HepG2 (cell line): ENCODE measurements around the gene CLCA1. TPM values are rescaled to one million over a fixed set of nuclear protein-coding genes. Genes with fewer than 3 reads are reported as not detected.

ENCODE experiments used
- ATAC-seq: fragments of 200-7000 bp; cut with Tn5 transposase; 3 replicates; pipeline ENCODE4 v1.9.1; 2020; ENCODE audit warnings: mild to moderate bottlenecking, moderate library complexity
- BruUV-seq: library from RNA; stranded (reverse); fragments of 400-500 nt; replicated peaks from 2 replicates; lab custom pipeline; 2021; lab: Mats Ljungman, UMichigan
- CTCF ChIA-PET: fragments of 300-600 bp; formaldehyde crosslinking; extraction: SDS; loops from one replicate; lab custom pipeline; 2021; ENCODE audit warnings: low total read pairs, inconsistent platforms, low intra/inter-chr PET ratio; lab: Yijun Ruan, JAX
- POLR2A ChIA-PET: fragments of 350-600 bp; sonication (Branson Sonifier 250); formaldehyde crosslinking; loops from one replicate; lab custom pipeline; 2020; ENCODE audit warnings: antibody characterized with exemption, inconsistent platforms; lab: Yijun Ruan, JAX
- DNase-seq: peaks from one replicate; pipeline ENCODE4 v3.0.0-alpha.2; 2015; ENCODE audit warnings: low spot score
- FAIRE-seq: peaks from 3 replicates; lab custom pipeline; 2011; peaks lifted over from hg19 to GRCh38; lab: Jason Lieb, UNC
- H2AFZ ChIP-seq: one replicate; pipeline ENCODE4 v1.6.1; 2011; ENCODE audit warnings: low read length, inconsistent platforms
- H3K27ac ChIP-seq: fragments of 300-600 bp; 3 replicates; pipeline ENCODE4 v1.8.0; 2011; ENCODE audit warnings: mixed run types, mild to moderate bottlenecking, mixed read lengths, low read length, inconsistent platforms; ENCODE audit not compliant: insufficient read depth; ENCODE audit errors: extremely low read length
- H3K27me3 ChIP-seq, 2 experiments: fragments of 200-600 bp in 1 of 2; 2 replicates in 1 of 2; 3 replicates in 1 of 2; pipeline versions ENCODE4 v1.6.0 to v1.8.0; 2011; ENCODE audit warnings: low read length in 2 of 2, mild to moderate bottlenecking in 2 of 2, moderate library complexity in 2 of 2, inconsistent platforms in 1 of 2; ENCODE audit not compliant: insufficient read depth in 2 of 2, control insufficient read depth in 1 of 2
- H3K36me3 ChIP-seq, 2 experiments: fragments of 200-600 bp in 1 of 2; replicated peaks in 1 of 2; 2 replicates in 1 of 2; 3 replicates in 1 of 2; pipeline versions ENCODE4 v1.5.1 to v1.8.0; 2011; ENCODE audit warnings: low read length in 2 of 2, inconsistent platforms in 1 of 2; ENCODE audit not compliant: insufficient read depth in 2 of 2, control insufficient read depth in 1 of 2
- H3K4me1 ChIP-seq: 2 replicates; pipeline ENCODE4 v1.5.1; 2012; ENCODE audit warnings: low read length, inconsistent platforms; ENCODE audit not compliant: insufficient read depth
- H3K4me2 ChIP-seq: 2 replicates; pipeline ENCODE4 v1.6.0; 2011; ENCODE audit warnings: low read depth, low read length, inconsistent platforms
- H3K4me3 ChIP-seq, 3 experiments: fragments of 200-600 bp in 1 of 3; sonication (generic), shearing (Covaris generic) in 1 of 3; replicated peaks in 1 of 3; 2 replicates each; pipeline ENCODE4 v1.5.1; 2011 to 2016; ENCODE audit warnings: low read length in 3 of 3, inconsistent platforms in 2 of 3, low read depth in 2 of 3, mild to moderate bottlenecking in 2 of 3, control low read depth in 1 of 3, mixed read lengths in 1 of 3; ENCODE audit not compliant: insufficient read depth in 1 of 3
- H3K79me2 ChIP-seq: one replicate; pipeline ENCODE4 v1.6.1; 2011; ENCODE audit warnings: low read length, inconsistent platforms; ENCODE audit not compliant: insufficient read depth
- H3K9ac ChIP-seq: 2 replicates; pipeline ENCODE4 v1.6.0; 2011; ENCODE audit warnings: mild to moderate bottlenecking, low read depth, low read length, inconsistent platforms; ENCODE audit not compliant: insufficient read depth
- H3K9me3 ChIP-seq: 2 replicates; pipeline ENCODE4 v1.5.1; 2012; ENCODE audit warnings: mild to moderate bottlenecking, low read length
- H4K20me1 ChIP-seq: 2 replicates; pipeline ENCODE4 v1.6.0; 2011; ENCODE audit warnings: inconsistent platforms, mild to moderate bottlenecking, low read length, moderate library complexity; ENCODE audit not compliant: insufficient read depth
- E2F2 ChIP-seq: sonication (generic); formaldehyde crosslinking; IDR thresholded peaks from 2 replicates; pipeline ENCODE4 v1.4.0; 2020; ENCODE audit warnings: missing genetic modification reagents, borderline replicate concordance
- MED8 ChIP-seq: sonication (generic); formaldehyde crosslinking; IDR thresholded peaks from 2 replicates; pipeline ENCODE4 v1.8.1; 2023; ENCODE audit warnings: mild to moderate bottlenecking, missing genetic modification reagents; ENCODE audit not compliant: insufficient replicate concordance
- RFXANK ChIP-seq: IDR thresholded peaks from 2 replicates; pipeline ENCODE4 v1.6.1; 2016
- ZBTB37 ChIP-seq: sonication (generic); formaldehyde crosslinking; IDR thresholded peaks from 2 replicates; pipeline ENCODE4 v1.4.0; 2020; ENCODE audit warnings: mild to moderate bottlenecking, missing genetic modification reagents
- ZFX ChIP-seq: sonication (generic); formaldehyde crosslinking; IDR thresholded peaks from 2 replicates; pipeline ENCODE4 v1.4.0; 2020; ENCODE audit warnings: mild to moderate bottlenecking, low read depth, missing genetic modification reagents, moderate library complexity
- ZNF510 ChIP-seq: sonication (generic); formaldehyde crosslinking; IDR thresholded peaks from 2 replicates; pipeline ENCODE4 v1.4.0; 2020; ENCODE audit warnings: low read depth, mild to moderate bottlenecking, missing genetic modification reagents
- ZNF781 ChIP-seq: sonication (generic); formaldehyde crosslinking; IDR thresholded peaks from 2 replicates; pipeline ENCODE4 v1.5.1; 2020; ENCODE audit warnings: borderline replicate concordance, mild to moderate bottlenecking, missing genetic modification reagents; ENCODE audit errors: not compliant biosample characterization
- ZSCAN12 ChIP-seq: sonication (generic); formaldehyde crosslinking; IDR thresholded peaks from 2 replicates; pipeline ENCODE4 v1.9.0; 2021; ENCODE audit warnings: mild to moderate bottlenecking, missing genetic modification reagents
- in situ Hi-C: cut with HindIII; loops from 2 replicates; pipeline ENCODE4 v1.10.0; 2017; ENCODE audit warnings: low pct_unique_long_range_greater_than_20kb; ENCODE audit not compliant: extremely low pct_ligation_motif_present
- intact Hi-C: fragments of 100-400 bp; cut with micrococcal nuclease; formaldehyde crosslinking; loops from one replicate; pipeline ENCODE4 v1.10.0; 2022; ENCODE audit not compliant: unreplicated experiment
- polyA plus RNA-seq, 8 experiments: library from polyadenylated mRNA; depleted of rRNA in 3 of 8; stranded (reverse) in 7 of 8; unstranded in 1 of 8; fragments of >200 nt; fragmentation: Illumina TruSeq in 4 of 8; extraction: Trizol in 4 of 8; gene quantifications; 2 replicates each; pipeline versions ENCODE4 v1.2.1 to v1.2.3, GENCODE V29; 2011 to 2016; ENCODE audit warnings: low read depth in 4 of 8, missing spikeins in 1 of 8, mixed read lengths in 1 of 8; ENCODE audit not compliant: insufficient read depth in 1 of 8
- total RNA-seq, 5 experiments: library from RNA; depleted of rRNA; stranded (reverse); fragments of >200 nt; fragmentation: Illumina TruSeq; extraction: Trizol; gene quantifications; 2 replicates each; pipeline ENCODE4 v1.2.3, GENCODE V29; 2016; ENCODE audit warnings: low read depth in 1 of 5
- TF ChIP-seq, protein P1 (sequence below): sonication (generic); formaldehyde crosslinking; IDR thresholded peaks from 2 replicates; pipeline ENCODE4 v1.4.0; 2020; ENCODE audit warnings: missing genetic modification reagents
- TF ChIP-seq, protein P2 (sequence below): sonication (generic); formaldehyde crosslinking; IDR thresholded peaks from 2 replicates; pipeline ENCODE4 v1.4.0; 2020; ENCODE audit warnings: missing genetic modification reagents
- TF ChIP-seq, protein P3 (sequence below): sonication (generic); formaldehyde crosslinking; IDR thresholded peaks from 2 replicates; pipeline ENCODE4 v1.8.1; 2023; ENCODE audit warnings: missing genetic modification reagents, inconsistent platforms, borderline replicate concordance

CLCA1 gene
- total and polyA plus RNA-seq, 2 of the 13 experiments (the other 11 are each of a cell fraction or from before 2014, with no cell fraction given) = not detected

- H3K9ac ChIP-seq = no peak overlapping the region
- H3K4me3 ChIP-seq = no peak overlapping the region
- in situ Hi-C loops = no loop called here
- no peak overlapping the region for H3K4me2 ChIP-seq
- H2AFZ ChIP-seq = no peak overlapping the region
- H3K36me3 ChIP-seq = no peaks in the 10 kb centered on the region
- ChIA-PET POLR2A (no interaction called here), CTCF (no interaction called here)
- FAIRE-seq (no peak), ATAC-seq (no peak), DNase-seq (no peak)
- intact Hi-C loops = loop anchor here (5.0 kb wide), 1 partner anchor 216 kb away; no protein-coding TSS in a partner anchor
- H4K20me1 ChIP-seq = no peaks in the 10 kb centered on the region
- no TSS peak for BruUV-seq
- no peaks in the 10 kb centered on the region for H3K4me1 ChIP-seq
- no peak overlapping the region for H3K27ac ChIP-seq
- H3K27me3 ChIP-seq = no peaks in the 10 kb centered on the region; a peak in 1 of 5 replicates
- H3K9me3 ChIP-seq = no peaks in the 10 kb centered on the region
- no peaks in the 10 kb centered on the region for H3K79me2 ChIP-seq
- TF ChIP-seq, protein P1, sequence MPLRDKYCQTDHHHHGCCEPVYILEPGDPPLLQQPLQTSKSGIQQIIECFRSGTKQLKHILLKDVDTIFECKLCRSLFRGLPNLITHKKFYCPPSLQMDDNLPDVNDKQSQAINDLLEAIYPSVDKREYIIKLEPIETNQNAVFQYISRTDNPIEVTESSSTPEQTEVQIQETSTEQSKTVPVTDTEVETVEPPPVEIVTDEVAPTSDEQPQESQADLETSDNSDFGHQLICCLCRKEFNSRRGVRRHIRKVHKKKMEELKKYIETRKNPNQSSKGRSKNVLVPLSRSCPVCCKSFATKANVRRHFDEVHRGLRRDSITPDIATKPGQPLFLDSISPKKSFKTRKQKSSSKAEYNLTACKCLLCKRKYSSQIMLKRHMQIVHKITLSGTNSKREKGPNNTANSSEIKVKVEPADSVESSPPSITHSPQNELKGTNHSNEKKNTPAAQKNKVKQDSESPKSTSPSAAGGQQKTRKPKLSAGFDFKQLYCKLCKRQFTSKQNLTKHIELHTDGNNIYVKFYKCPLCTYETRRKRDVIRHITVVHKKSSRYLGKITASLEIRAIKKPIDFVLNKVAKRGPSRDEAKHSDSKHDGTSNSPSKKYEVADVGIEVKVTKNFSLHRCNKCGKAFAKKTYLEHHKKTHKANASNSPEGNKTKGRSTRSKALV (CRISPR knock-in tag) = no peak
- TF ChIP-seq ZFX (CRISPR knock-in tag) (no peak), ZNF510 (CRISPR knock-in tag) (no peak), RFXANK (CRISPR knock-in tag) (no peak), MED8 (CRISPR knock-in tag) (no peak), ZNF781 (no peak), E2F2 (CRISPR knock-in tag) (no peak), ZSCAN12 (CRISPR knock-in tag) (no peak), ZBTB37 (no peak)
- TF ChIP-seq, protein P2, sequence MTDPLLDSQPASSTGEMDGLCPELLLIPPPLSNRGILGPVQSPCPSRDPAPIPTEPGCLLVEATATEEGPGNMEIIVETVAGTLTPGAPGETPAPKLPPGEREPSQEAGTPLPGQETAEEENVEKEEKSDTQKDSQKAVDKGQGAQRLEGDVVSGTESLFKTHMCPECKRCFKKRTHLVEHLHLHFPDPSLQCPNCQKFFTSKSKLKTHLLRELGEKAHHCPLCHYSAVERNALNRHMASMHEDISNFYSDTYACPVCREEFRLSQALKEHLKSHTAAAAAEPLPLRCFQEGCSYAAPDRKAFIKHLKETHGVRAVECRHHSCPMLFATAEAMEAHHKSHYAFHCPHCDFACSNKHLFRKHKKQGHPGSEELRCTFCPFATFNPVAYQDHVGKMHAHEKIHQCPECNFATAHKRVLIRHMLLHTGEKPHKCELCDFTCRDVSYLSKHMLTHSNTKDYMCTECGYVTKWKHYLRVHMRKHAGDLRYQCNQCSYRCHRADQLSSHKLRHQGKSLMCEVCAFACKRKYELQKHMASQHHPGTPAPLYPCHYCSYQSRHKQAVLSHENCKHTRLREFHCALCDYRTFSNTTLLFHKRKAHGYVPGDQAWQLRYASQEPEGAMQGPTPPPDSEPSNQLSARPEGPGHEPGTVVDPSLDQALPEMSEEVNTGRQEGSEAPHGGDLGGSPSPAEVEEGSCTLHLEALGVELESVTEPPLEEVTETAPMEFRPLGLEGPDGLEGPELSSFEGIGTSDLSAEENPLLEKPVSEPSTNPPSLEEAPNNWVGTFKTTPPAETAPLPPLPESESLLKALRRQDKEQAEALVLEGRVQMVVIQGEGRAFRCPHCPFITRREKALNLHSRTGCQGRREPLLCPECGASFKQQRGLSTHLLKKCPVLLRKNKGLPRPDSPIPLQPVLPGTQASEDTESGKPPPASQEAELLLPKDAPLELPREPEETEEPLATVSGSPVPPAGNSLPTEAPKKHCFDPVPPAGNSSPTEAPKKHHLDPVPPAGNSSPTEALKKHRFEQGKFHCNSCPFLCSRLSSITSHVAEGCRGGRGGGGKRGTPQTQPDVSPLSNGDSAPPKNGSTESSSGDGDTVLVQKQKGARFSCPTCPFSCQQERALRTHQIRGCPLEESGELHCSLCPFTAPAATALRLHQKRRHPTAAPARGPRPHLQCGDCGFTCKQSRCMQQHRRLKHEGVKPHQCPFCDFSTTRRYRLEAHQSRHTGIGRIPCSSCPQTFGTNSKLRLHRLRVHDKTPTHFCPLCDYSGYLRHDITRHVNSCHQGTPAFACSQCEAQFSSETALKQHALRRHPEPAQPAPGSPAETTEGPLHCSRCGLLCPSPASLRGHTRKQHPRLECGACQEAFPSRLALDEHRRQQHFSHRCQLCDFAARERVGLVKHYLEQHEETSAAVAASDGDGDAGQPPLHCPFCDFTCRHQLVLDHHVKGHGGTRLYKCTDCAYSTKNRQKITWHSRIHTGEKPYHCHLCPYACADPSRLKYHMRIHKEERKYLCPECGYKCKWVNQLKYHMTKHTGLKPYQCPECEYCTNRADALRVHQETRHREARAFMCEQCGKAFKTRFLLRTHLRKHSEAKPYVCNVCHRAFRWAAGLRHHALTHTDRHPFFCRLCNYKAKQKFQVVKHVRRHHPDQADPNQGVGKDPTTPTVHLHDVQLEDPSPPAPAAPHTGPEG (CRISPR knock-in tag) = no peak
- TF ChIP-seq, protein P3, sequence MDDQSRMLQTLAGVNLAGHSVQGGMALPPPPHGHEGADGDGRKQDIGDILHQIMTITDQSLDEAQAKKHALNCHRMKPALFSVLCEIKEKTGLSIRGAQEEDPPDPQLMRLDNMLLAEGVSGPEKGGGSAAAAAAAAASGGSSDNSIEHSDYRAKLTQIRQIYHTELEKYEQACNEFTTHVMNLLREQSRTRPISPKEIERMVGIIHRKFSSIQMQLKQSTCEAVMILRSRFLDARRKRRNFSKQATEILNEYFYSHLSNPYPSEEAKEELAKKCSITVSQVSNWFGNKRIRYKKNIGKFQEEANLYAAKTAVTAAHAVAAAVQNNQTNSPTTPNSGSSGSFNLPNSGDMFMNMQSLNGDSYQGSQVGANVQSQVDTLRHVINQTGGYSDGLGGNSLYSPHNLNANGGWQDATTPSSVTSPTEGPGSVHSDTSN (CRISPR knock-in tag) = no peak
Measured at GRCh38 chr1:86471291-86471690, 2.6 kb downstream of the CLCA1 start.
